SH-SY5Y (cell line): ENCODE measurements around the gene LRRC75B.

ENCODE experiments used
- GATA2 ChIP-seq: IDR thresholded peaks from 2 replicates; pipeline ENCODE4 v1.6.1; 2011; ENCODE audit warnings: mild to moderate bottlenecking, low read depth, low read length
- GATA3 ChIP-seq: IDR thresholded peaks from 2 replicates; pipeline ENCODE4 v1.6.1; 2011; ENCODE audit warnings: low read depth, mild to moderate bottlenecking, low read length, moderate library complexity

Gene LRRC75B

DNA sequence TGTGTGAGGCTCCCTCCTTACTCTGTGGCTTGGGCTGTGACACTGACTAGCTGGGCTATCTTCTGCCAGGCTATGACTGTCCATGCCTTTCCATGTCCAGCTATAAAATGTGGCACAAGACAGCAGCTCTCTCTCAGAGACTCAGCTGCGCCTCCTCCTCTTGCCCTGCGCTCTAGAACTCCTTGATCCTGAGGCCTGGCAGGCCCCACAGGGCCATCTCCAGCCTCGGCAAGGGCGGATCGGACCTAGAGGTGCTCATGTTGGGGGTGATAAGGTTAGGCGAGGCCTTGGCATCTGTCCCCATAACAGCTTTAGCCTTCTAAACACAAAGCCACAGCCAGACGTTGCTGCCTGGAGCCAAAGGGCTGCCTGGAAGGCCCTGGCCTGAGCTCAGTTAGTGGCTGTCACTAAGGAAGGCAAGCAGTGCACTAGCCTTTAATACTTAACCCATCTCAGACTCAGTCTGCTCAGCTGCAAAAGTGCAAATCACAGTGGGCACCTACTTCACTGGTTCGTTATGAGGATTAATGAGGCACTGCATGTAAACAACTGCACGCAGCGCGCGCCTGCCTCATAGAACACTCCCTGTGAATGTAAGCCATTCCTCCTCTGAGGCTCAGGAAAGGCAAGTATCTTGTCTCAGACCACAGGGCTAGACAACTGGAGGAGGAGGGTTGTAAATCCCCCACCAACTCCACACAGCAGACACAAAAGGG lies 39.1 kb downstream of the LRRC75B start:
- no peak for TF ChIP-seq GATA2
- TF ChIP-seq GATA3: no peak

DNA sequence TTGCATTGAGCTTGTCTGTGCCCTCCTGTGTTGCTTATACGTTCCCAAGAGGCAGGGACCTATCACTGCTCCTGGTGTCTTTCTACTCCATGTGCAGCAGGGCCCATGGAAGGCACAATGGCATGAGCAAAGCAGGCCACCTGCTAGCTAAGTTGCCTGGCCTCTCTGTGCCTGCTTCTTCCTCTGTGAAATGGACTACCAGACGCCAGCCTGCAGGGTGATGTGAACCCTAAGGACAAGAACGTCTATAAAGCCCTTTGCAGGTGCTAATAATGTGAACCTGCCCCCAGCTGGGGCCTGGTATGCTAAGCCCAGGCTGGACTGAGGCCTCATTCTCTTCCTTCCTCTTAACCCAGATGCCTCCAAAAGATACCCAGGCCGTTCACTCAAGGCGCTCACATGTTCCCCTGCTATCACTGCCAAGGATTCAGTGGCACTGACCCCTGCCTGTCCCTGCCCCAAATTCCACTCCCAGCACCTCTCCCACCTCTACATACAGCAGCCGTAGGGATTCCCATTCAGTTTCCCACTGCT lies 41.9 kb downstream of the LRRC75B start:
- TF ChIP-seq GATA3 (no peak), GATA2 (no peak)

DNA sequence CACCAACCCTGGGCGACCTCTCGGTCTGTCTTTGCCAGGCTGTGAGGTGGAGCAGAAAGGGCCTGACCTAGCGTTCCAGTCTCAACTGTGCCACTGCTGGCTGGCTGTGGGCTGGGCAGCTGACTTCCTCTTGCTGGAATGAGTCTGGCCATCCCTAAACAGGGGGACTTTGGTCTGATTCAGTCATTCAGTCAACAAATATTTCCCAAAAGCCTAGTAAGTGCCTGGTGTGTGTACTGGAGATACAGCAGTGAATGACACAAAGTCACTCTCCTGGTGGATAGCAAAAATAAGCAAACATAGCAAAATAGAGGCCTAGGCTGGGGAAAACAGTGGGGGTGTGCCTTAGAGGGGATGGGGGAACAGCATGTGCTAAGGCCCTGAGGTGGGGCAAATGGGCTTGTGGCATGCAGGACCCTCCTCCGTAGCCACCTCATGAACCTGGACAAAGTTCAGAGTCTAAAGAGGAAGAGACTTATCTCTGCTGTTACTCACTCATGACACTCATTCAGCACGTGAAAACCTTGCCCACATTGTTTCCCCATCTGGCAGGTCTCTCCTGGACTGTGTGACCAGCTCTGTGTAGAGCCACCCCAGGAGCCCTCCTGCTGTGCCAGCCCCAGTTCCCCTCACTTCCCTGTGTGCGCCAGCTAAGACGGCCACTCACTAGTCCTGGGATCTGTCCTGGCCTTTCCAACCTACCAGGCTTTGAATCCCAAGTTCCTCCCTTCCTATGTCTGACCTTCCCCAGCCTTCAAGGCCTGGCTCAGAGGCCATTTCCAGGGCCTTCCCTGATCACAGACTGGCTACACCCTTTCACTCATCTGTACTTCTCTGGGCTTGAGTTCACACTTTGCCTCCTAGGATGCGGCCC lies 42.6 kb downstream of the LRRC75B start:
- no peak for TF ChIP-seq GATA2
- no peak for TF ChIP-seq GATA3

DNA sequence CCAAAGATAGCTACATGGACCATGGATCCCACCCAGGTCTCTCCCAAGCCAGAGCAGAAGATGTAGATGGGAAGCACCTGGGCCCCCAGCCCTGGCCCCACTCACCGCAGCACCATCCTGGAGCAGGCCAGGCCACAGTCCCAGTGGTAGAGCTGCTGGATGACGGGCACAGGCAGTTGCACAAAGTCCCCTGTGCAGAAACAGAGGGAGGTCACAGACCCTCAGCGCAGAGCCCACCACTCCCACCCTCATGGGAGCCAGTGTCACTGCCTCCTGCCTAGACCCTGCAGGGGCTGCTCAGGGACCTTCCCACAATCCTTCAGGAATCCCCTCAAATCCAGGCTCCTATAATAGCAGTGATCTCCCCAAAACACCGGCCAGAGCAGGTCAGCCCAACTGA lies 44.1 kb downstream of the LRRC75B start:
- TF ChIP-seq GATA3 (no peak), GATA2 (no peak)

DNA sequence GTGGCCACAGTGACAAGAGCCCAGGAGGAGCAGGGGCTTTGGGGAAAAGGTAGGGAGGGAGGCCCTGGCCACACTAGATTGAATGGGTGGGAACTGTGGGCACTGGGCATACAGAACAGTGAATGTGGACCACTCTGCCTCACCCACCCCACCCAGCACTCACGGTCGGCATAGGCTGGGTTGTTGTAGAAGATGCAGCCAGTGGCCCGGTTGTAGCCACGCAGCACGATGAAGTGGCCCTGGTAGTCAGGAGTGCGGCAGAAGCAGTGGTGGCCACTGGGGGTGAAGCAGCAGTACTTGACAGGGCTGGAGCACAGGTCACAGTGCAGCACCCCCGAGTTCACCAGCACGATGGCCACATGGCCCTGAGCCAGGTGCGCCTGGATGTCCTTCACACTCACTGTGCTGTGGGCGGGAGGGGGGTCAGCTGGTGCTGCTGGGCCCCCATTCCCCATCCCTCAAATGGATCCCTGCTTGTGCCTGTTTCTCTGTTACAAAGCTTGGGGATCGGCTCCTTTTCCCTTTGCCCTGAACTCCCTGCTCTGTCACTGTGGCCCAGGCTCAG lies 49.1 kb downstream of the LRRC75B start:
- TF ChIP-seq GATA3: no peak

DNA sequence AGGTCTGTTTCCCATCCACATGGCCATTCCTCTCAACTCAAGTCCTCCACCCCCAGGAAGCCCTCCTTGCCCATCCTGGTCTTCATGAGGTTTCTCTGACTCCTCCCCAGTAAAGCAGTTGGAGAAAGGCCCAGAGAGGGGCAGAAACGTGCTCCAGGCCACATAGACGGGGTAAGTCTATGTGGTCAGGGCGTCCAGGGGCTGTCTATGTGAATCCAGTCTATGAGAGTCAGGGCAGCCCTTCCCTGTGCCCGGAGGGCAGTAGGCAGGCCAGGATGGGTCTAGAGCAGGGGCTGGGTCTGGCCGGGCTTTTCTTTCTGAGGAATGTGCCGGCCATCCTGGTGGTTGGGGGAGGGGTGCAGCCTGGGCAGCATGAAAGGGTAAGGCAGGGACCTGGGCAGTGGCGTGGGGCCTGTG lies 49.7 kb downstream of the LRRC75B start:
- no peak for TF ChIP-seq GATA3
- no peak for TF ChIP-seq GATA2

DNA sequence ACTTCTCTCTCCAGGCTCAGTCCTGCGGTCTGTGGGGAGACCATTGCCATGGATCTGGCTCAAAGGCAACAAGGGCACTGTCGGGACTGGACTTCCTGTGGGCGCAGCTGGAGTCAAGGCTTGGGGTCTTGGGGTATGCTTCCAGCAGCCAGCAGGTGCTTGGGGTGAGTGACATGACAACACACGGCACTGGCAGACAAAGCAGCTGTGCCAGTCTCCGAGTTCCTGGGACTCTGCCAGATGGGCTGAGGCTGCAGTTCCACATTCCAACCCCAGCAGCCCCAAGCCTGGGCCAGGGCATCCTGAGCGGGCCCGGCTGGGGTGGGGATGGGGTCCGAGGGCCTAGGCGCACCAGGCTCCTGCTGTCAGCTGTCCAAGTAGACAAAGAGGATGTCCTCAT lies 50.2 kb downstream of the LRRC75B start:
- no peak for TF ChIP-seq GATA2
- no peak for TF ChIP-seq GATA3

DNA sequence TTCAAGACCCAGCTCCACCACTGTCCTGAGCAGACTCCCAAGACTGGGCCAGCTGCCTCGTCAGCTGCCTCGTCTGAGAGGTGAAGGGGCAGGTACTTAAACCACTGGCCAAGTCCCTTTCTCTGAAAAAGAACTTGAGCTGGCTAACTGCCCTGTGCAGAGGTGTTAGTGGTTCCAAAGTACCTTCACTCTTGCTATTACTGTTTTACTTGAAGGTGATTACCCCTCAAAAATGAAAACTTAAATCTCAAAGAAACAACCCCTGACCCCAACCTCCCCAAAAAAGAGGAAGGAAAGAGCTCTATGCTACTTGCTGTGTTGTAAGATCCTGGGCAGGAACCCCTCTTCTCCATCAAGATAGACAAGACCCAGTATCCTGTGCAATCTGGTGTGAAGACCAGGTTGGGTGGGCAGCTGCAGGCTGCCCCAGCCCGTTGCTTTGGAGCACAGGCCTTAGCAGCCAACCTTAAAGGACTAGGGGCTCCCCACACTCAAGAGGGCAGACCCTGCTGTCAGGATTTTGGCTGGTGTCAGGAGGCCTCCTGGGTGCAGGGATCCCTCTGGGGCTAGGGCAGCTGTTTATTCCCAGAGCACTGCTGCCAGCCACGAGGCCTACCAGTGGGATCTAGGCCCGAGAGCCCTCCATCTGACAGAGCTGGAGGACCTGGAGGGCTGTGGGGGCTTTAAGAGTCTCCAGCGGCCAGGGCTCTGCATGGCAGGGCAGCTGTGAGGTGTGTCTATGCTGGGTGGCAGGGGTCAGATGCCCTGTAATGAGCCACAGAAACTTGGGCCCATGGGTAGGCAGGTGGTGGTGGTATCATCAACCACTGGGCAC lies 51.0 kb downstream of the LRRC75B start:
- TF ChIP-seq GATA2 (no peak), GATA3 (no peak)

DNA sequence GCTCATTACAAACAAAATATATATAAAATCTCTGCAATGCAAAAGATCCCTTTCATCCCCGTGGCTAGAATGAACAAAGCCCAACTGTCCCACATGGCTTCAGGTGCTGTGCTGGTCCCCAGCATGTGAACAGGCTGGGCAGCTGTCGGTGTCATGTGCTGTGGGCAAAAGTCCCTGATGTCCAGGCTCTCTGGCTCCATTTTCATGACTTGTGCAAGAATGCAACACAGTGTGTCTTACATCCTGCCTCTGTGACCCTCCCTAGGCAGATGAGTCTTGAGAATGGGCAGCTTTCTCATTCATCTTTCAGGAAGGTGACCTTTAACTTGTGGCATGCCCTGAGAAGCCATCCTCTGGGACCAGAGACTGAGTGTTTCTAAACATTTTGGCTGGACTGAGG lies 52.4 kb downstream of the LRRC75B start:
- TF ChIP-seq GATA2 (no peak), GATA3 (no peak)

DNA sequence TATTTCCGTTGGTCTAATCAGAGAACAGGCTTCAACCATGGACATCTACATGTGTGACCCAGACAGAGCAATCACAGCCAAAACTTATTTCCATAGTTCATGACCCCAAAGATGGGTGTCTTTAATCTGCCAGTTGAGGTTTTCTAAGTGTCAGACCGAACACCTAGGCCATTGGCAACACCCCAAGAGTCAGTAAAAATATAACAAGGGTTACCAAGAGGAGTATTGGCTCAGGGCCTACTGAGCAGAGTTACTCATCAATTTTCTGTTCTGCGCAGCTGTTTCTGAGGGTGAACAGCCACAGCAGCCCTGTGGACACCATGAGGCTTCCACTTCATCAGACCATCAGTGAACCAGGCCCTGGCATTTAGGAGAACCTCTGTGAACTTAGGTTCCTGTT lies 56.8 kb downstream of the LRRC75B start:
- TF ChIP-seq GATA3: no peak
- no peak for TF ChIP-seq GATA2
